Subcutaneous abdominal adipose tissue (tissue), 5 donors: ENCODE measurements around the gene KLK4.

ENCODE experiments used
- H3K27ac ChIP-seq: one replicate; pipeline ENCODE4 v1.7.0; 2013; ENCODE audit warnings: low read depth, mild to moderate bottlenecking, inconsistent platforms, low read length, moderate library complexity
- H3K27me3 ChIP-seq, 5 donors: one replicate each; pipeline ENCODE4 v1.7.0; 2013; ENCODE audit warnings: low read length in 5 of 5, inconsistent platforms in 1 of 5; ENCODE audit not compliant: control insufficient read depth in 5 of 5, insufficient read depth in 4 of 5
- H3K36me3 ChIP-seq, 5 donors: one replicate each; pipeline ENCODE4 v1.7.0; 2013; ENCODE audit warnings: low read length in 5 of 5; ENCODE audit not compliant: control insufficient read depth in 5 of 5, insufficient read depth in 5 of 5
- H3K4me1 ChIP-seq, 5 donors: one replicate each; pipeline ENCODE4 v1.7.0; 2013; ENCODE audit warnings: low read length in 5 of 5, mild to moderate bottlenecking in 3 of 5, moderate library complexity in 1 of 5; ENCODE audit not compliant: control insufficient read depth in 5 of 5, insufficient read depth in 5 of 5
- H3K4me3 ChIP-seq, 5 donors: one replicate each; pipeline ENCODE4 v1.7.0; 2013; ENCODE audit warnings: low read length in 5 of 5, low read depth in 1 of 5
- H3K9ac ChIP-seq, 5 donors: one replicate each; pipeline ENCODE4 v1.7.0; 2013; ENCODE audit warnings: low read length in 5 of 5, mild to moderate bottlenecking in 4 of 5, moderate library complexity in 3 of 5
- H3K9me3 ChIP-seq, 5 donors: one replicate each; pipeline ENCODE4 v1.7.0; 2013; ENCODE audit warnings: low read length in 5 of 5; ENCODE audit not compliant: control insufficient read depth in 5 of 5
- donor health status: healthy.
- donor health status: healthy.
- donor health status: healthy.
- donor health status: healthy.
- donor health status: healthy.

KLK4 gene

DNA sequence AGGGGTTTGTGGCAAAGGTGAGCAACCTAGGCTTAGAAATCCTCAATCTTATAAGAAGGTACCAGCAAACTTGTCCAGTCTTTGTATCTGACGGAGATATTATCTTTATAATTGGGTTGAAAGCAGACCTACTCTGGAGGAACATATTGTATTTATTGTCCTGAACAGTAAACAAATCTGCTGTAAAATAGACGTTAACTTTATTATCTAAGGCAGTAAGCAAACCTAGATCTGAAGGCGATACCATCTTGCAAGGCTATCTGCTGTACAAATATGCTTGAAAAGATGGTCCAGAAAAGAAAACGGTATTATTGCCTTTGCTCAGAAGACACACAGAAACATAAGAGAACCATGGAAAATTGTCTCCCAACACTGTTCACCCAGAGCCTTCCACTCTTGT, 41.7 kb downstream of the KLK4 start:
- H3K4me1 ChIP-seq, result no peaks in the 10 kb centered on the region
- no peak overlapping the region for H3K9ac ChIP-seq
- H3K36me3 ChIP-seq, result no peaks in the 10 kb centered on the region
- H3K9me3 ChIP-seq, result no peaks in the 10 kb centered on the region
- no peak overlapping the region for H3K4me3 ChIP-seq
- H3K27me3 ChIP-seq, result peaks cover 3 to 42% (median 16%) of the 10 kb centered on the region in 5 donors
- H3K27ac ChIP-seq, result no peak overlapping the region

DNA sequence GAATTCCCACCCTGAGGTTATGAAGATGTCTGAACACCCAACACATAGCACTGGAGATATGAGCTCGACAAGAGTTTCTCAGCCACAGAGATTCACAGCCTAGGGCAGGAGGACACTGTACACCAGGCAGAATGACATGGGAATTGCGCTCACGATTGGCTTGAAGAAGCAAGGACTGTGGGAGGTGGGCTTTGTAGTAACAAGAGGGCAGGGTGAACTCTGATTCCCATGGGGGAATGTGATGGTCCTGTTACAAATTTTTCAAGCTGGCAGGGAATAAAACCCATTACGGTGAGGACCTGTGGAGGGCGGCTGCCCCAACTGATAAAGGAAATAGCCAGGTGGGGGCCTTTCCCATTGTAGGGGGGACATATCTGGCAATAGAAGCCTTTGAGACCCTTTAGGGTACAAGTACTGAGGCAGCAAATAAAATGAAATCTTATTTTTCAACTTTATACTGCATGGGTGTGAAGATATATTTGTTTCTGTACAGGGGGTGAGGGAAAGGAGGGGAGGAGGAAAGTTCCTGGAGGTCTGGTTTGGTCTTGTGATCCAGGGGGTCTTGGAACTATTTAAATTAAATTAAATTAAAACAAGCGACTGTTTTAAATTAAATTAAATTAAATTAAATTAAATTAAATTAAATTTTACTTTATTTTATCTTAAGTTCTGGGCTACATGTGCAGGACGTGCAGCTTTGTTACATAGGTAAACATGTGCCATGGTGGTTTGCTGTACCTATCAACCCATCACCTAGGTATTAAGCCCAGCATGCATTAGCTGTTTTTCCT, 49.5 kb downstream of the KLK4 start:
- peaks cover 0 to 12% (median 4%) of the 10 kb centered on the region in 5 donors for H3K9me3 ChIP-seq

DNA sequence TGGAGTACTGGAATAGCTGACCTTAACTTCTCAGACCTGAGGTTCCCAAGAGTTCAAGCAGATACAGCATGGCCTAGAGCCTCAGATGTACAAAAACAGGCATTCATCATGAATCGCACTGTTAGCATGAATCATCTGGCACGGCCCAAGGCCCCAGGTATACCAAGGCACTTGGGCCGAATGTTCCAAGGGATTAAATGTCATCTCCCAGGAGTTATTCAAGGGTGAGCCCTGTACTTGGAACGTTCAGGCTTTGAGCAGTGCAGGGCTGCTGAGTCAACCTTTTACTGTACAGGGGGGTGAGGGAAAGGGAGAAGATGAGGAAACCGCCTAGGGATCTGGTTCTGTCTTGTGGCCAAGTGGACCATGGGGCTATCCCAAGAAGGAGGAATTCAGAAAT, 50.2 kb downstream of the KLK4 start:
- Histone ChIP-seq H3K27me3 (peaks cover 12 to 36% (median 24%) of the 10 kb centered on the region in 5 donors), H3K4me3 (no peak overlapping the region), H3K4me1 (peaks cover 0 to 9% (median 0%) of the 10 kb centered on the region in 5 donors), H3K27ac (no peak overlapping the region), H3K36me3 (no peaks in the 10 kb centered on the region), H3K9me3 (peaks cover 0 to 12% (median 4%) of the 10 kb centered on the region in 5 donors), H3K9ac (no peak overlapping the region)

More for the DNA sequence above, 49.5 kb downstream of the KLK4 start:
- Histone ChIP-seq H3K36me3 (no peaks in the 10 kb centered on the region), H3K9ac (no peak overlapping the region), H3K4me1 (peaks cover 0 to 9% (median 0%) of the 10 kb centered on the region in 5 donors), H3K27me3 (peaks cover 8 to 31% (median 21%) of the 10 kb centered on the region in 5 donors), H3K27ac (no peak overlapping the region), H3K4me3 (no peak overlapping the region)

DNA sequence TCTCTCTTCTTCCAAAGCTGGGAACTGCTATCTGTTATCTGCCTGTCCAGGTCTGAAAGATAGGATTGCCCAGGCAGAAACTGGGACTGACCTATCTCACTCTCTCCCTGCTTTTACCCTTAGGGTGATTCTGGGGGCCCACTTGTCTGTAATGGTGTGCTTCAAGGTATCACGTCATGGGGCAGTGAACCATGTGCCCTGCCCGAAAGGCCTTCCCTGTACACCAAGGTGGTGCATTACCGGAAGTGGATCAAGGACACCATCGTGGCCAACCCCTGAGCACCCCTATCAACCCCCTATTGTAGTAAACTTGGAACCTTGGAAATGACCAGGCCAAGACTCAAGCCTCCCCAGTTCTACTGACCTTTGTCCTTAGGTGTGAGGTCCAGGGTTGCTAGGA, 51.3 kb downstream of the KLK4 start:
- H3K4me1 ChIP-seq, result peaks cover 0 to 9% (median 0%) of the 10 kb centered on the region in 5 donors
- no peak overlapping the region for H3K9ac ChIP-seq
- H3K27me3 ChIP-seq, result peaks cover 17 to 41% (median 25%) of the 10 kb centered on the region in 5 donors
- H3K4me3 ChIP-seq, result no peak overlapping the region
- no peaks in the 10 kb centered on the region for H3K36me3 ChIP-seq
- H3K9me3 ChIP-seq, result peaks cover 0 to 12% (median 4%) of the 10 kb centered on the region in 5 donors
- H3K27ac ChIP-seq, result no peak overlapping the region

DNA sequence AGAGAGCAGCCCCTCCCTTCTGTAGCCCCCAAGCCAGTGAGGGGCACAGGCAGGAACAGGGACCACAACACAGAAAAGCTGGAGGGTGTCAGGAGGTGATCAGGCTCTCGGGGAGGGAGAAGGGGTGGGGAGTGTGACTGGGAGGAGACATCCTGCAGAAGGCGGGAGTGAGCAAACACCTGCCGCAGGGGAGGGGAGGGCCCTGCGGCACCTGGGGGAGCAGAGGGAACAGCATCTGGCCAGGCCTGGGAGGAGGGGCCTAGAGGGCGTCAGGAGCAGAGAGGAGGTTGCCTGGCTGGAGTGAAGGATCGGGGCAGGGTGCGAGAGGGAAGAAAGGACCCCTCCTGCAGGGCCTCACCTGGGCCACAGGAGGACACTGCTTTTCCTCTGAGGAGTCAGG, 52.3 kb downstream of the KLK4 start:
- no peak overlapping the region for H3K27ac ChIP-seq
- no peaks in the 10 kb centered on the region for H3K36me3 ChIP-seq
- H3K27me3 ChIP-seq, result peaks cover 19 to 41% (median 30%) of the 10 kb centered on the region in 5 donors
- no peak overlapping the region for H3K9ac ChIP-seq
- peaks cover 0 to 12% (median 4%) of the 10 kb centered on the region in 5 donors for H3K9me3 ChIP-seq
- H3K4me3 ChIP-seq, result no peak overlapping the region
- peaks cover 0 to 9% (median 0%) of the 10 kb centered on the region in 5 donors for H3K4me1 ChIP-seq

DNA sequence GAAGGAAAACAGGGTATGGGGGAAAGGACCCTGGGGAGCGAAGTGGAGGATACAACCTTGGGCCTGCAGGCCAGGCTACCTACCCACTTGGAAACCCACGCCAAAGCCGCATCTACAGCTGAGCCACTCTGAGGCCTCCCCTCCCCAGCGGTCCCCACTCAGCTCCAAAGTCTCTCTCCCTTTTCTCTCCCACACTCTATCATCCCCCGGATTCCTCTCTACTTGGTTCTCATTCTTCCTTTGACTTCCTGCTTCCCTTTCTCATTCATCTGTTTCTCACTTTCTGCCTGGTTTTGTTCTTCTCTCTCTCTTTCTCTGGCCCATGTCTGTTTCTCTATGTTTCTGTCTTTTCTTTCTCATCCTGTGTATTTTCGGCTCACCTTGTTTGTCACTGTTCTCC, 53.8 kb downstream of the KLK4 start:
- peaks cover 0 to 12% (median 4%) of the 10 kb centered on the region in 5 donors for H3K9me3 ChIP-seq
- H3K27me3 ChIP-seq, result peaks cover 19 to 41% (median 30%) of the 10 kb centered on the region in 5 donors
- H3K27ac ChIP-seq, result no peak overlapping the region
- H3K36me3 ChIP-seq, result no peaks in the 10 kb centered on the region
- no peak overlapping the region for H3K4me3 ChIP-seq
- H3K4me1 ChIP-seq, result peaks cover 0 to 9% (median 0%) of the 10 kb centered on the region in 5 donors
- H3K9ac ChIP-seq, result no peak overlapping the region
